PC-3 (cell line): ENCODE results near the gene PRICKLE1. TPM values are rescaled to one million over a fixed set of nuclear protein-coding genes. Genes with fewer than 3 reads are reported as not detected.
A peak's percentile ranks its signal among the peaks of the same experiment; 100 is the strongest.

Source experiments
- ATAC-seq: fragments of 200-7000 bp; cut with Tn5 transposase; 2 replicates; pipeline ENCODE4 v1.9.1; 2020; ENCODE audit warnings: mild to moderate bottlenecking, moderate library complexity
- BruUV-seq: library from RNA; stranded (reverse); fragments of 400-500 nt; replicated peaks from 2 replicates; lab custom pipeline; 2021; lab: Mats Ljungman, UMichigan
- CTCF ChIA-PET: fragments of 300-600 bp; sonication (Branson Sonifier 250); formaldehyde crosslinking; loops from one replicate; lab custom pipeline; 2022; ENCODE audit warnings: antibody characterized with exemption; lab: Charles Lee
- POLR2A ChIA-PET: fragments of 300-600 bp; sonication (Branson Sonifier 250); formaldehyde crosslinking; loops from one replicate; lab custom pipeline; 2022; ENCODE audit warnings: antibody characterized with exemption; ENCODE audit not compliant: unreplicated experiment; lab: Charles Lee
- DNase-seq: peaks from one replicate; pipeline ENCODE4 v3.0.0-alpha.2; 2015
- H2AFZ ChIP-seq: fragments of 300-600 bp; sonication (generic); 2 replicates; pipeline ENCODE4 v1.6.0; 2016; ENCODE audit warnings: antibody characterized with exemption, low read length
- H3F3A ChIP-seq: fragments of 300-600 bp; sonication (generic); one replicate; pipeline ENCODE4 v1.6.0; 2017; ENCODE audit warnings: antibody characterized with exemption, low read length, control low read depth, mild to moderate bottlenecking; ENCODE audit not compliant: unreplicated experiment
- H3K27ac ChIP-seq: fragments of 300-600 bp; sonication (generic); 2 replicates; pipeline ENCODE4 v1.5.1; 2016; ENCODE audit warnings: mild to moderate bottlenecking, low read length
- H3K27me3 ChIP-seq: fragments of 300-600 bp; sonication (generic); 2 replicates; pipeline ENCODE4 v1.6.1; 2016; ENCODE audit warnings: low read length, mixed read lengths
- H3K36me3 ChIP-seq: fragments of 300-600 bp; sonication (generic); 2 replicates; pipeline ENCODE4 v1.6.1; 2016; ENCODE audit warnings: low read depth, mixed run types, low read length, mixed read lengths
- H3K4me1 ChIP-seq: fragments of 300-600 bp; sonication (generic); 2 replicates; pipeline ENCODE4 v1.5.1; 2016; ENCODE audit warnings: low read length; ENCODE audit not compliant: insufficient read depth
- H3K4me2 ChIP-seq: fragments of 300-600 bp; sonication (generic); 2 replicates; pipeline ENCODE4 v1.6.0; 2016; ENCODE audit warnings: low read length
- H3K4me3 ChIP-seq: fragments of 300-600 bp; sonication (generic); 2 replicates; pipeline ENCODE4 v1.5.1; 2016; ENCODE audit warnings: mild to moderate bottlenecking, low read length, mixed read lengths
- H3K79me2 ChIP-seq: fragments of 300-600 bp; sonication (generic); 2 replicates; pipeline ENCODE4 v1.6.1; 2017; ENCODE audit warnings: low read length, mixed read lengths
- H3K9ac ChIP-seq: fragments of 300-600 bp; sonication (generic); 2 replicates; pipeline ENCODE4 v1.6.0; 2016; ENCODE audit warnings: mild to moderate bottlenecking, low read length
- H3K9me2 ChIP-seq: fragments of 300-600 bp; sonication (generic); replicated peaks from 2 replicates; pipeline ENCODE4 v1.6.1; 2016; ENCODE audit warnings: mixed run types, low read length, mixed read lengths
- H3K9me3 ChIP-seq: fragments of 300-600 bp; sonication (generic); 2 replicates; pipeline ENCODE4 v1.6.1; 2016; ENCODE audit warnings: low read length, mixed read lengths
- H4K20me1 ChIP-seq: fragments of 300-600 bp; sonication (generic); 2 replicates; pipeline ENCODE4 v1.6.1; 2016; ENCODE audit warnings: low read length, mixed read lengths
- EZH2 ChIP-seq: fragments of 300-600 bp; sonication (generic); IDR thresholded peaks from one replicate; pipeline ENCODE4 v1.6.1; 2017; ENCODE audit warnings: antibody characterized with exemption, mild to moderate bottlenecking, low read length; ENCODE audit not compliant: unreplicated experiment
- EZH2phosphoT487 ChIP-seq: fragments of 300-600 bp; sonication (generic); IDR thresholded peaks from 2 replicates; pipeline ENCODE4 v1.6.1; 2018; ENCODE audit warnings: mild to moderate bottlenecking, antibody characterized with exemption, low read length, borderline replicate concordance
- intact Hi-C: fragments of 100-400 bp; cut with micrococcal nuclease; formaldehyde crosslinking; loops from 2 replicates; pipeline ENCODE4 v1.9.0; 2023
- total RNA-seq: library from RNA; depleted of rRNA; stranded (reverse); fragments of >200 nt; gene quantifications from 2 replicates; pipeline ENCODE4 v1.2.3, GENCODE V29; 2014
- TF ChIP-seq, protein P1 (sequence below): fragments of 300-600 bp; sonication (generic); conservative IDR thresholded peaks from 2 replicates; pipeline ENCODE4 v1.5.1; 2017; ENCODE audit warnings: antibody characterized with exemption, low read depth, mild to moderate bottlenecking, low read length

PRICKLE1 gene
- total RNA-seq, 1 experiment from 2014 or later, result 17.2 TPM

- Histone ChIP-seq H3F3A (no peaks in the 10 kb centered on the region), H3K27ac (no peak overlapping the region), H3K9ac (no peak overlapping the region), H4K20me1 (no peaks in the 10 kb centered on the region), H3K79me2 (no peaks in the 10 kb centered on the region), H3K27me3 (no peaks in the 10 kb centered on the region), H2AFZ (no peak overlapping the region), H3K4me3 (no peak overlapping the region), H3K9me3 (no peaks in the 10 kb centered on the region), H3K9me2 (no peaks in the 10 kb centered on the region), H3K4me1 (peaks cover 3% of the 10 kb centered on the region; the same call in 1 of the 2 replicates), H3K4me2 (no peak overlapping the region), H3K36me3 (no peaks in the 10 kb centered on the region)
- POLR2A ChIA-PET, result no interaction called here
- DNase-seq (no peak), ATAC-seq (no peak)
- CTCF ChIA-PET, result no interaction called here
- intact Hi-C loops, result no loop called here
- no TSS peak for BruUV-seq
- TF ChIP-seq EZH2, result no peak
These were observed 16.1 kb upstream of the PRICKLE1 start for GRCh38 chr12:42605685-42606084.

GRCh38 chr12:42603246-42603990 is 13.9 kb upstream of the PRICKLE1 start:
- no peaks in the 10 kb centered on the region for H3K79me2 ChIP-seq
- ChIA-PET POLR2A (no interaction called here), CTCF (no interaction called here)
- DNase-seq (no peak), ATAC-seq (no peak)
- no peak overlapping the region for H3K27ac ChIP-seq
- BruUV-seq, result no TSS peak
- H3K4me3 ChIP-seq, result no peak overlapping the region
- H3K9ac ChIP-seq, result no peak overlapping the region
- H4K20me1 ChIP-seq, result no peaks in the 10 kb centered on the region
- H2AFZ ChIP-seq, result no peak overlapping the region
- intact Hi-C loops, result no loop called here
- H3K9me2 ChIP-seq, result no peaks in the 10 kb centered on the region
- TF ChIP-seq EZH2phosphoT487, result no peak
- no peak for TF ChIP-seq EZH2
- TF ChIP-seq, protein P1, sequence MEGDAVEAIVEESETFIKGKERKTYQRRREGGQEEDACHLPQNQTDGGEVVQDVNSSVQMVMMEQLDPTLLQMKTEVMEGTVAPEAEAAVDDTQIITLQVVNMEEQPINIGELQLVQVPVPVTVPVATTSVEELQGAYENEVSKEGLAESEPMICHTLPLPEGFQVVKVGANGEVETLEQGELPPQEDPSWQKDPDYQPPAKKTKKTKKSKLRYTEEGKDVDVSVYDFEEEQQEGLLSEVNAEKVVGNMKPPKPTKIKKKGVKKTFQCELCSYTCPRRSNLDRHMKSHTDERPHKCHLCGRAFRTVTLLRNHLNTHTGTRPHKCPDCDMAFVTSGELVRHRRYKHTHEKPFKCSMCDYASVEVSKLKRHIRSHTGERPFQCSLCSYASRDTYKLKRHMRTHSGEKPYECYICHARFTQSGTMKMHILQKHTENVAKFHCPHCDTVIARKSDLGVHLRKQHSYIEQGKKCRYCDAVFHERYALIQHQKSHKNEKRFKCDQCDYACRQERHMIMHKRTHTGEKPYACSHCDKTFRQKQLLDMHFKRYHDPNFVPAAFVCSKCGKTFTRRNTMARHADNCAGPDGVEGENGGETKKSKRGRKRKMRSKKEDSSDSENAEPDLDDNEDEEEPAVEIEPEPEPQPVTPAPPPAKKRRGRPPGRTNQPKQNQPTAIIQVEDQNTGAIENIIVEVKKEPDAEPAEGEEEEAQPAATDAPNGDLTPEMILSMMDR, result no peak
- H3K36me3 ChIP-seq, result no peaks in the 10 kb centered on the region
- peaks cover 3% of the 10 kb centered on the region; the same call in 1 of the 2 replicates for H3K4me1 ChIP-seq
- no peaks in the 10 kb centered on the region for H3F3A ChIP-seq
- no peak overlapping the region for H3K4me2 ChIP-seq
- H3K27me3 ChIP-seq, result no peaks in the 10 kb centered on the region
- no peaks in the 10 kb centered on the region for H3K9me3 ChIP-seq

GRCh38 chr12:42593874-42594273 is 4.3 kb upstream of the PRICKLE1 start:
- H3K36me3 ChIP-seq, result no peaks in the 10 kb centered on the region
- no peaks in the 10 kb centered on the region for H4K20me1 ChIP-seq
- DNase-seq, result peak; percentile 51
- H2AFZ ChIP-seq, result no peak overlapping the region
- ChIA-PET CTCF (interaction anchor here (0.6 kb wide), 1 partner anchor 398 kb away, joined by 3 read pairs; no protein-coding TSS in a partner anchor), POLR2A (no interaction called here)
- peaks cover 6% of the 10 kb centered on the region for H3K79me2 ChIP-seq
- intact Hi-C loops, result loop anchor here (1.0 to 5.0 kb wide), 6 partner anchors 68 to 743 kb away; no protein-coding TSS in a partner anchor
- H3K27ac ChIP-seq, result no peak overlapping the region
- TF ChIP-seq EZH2phosphoT487 (peak; percentile 41; the same call in 1 of the 2 replicates), EZH2 (no peak)
- no peaks in the 10 kb centered on the region for H3K9me3 ChIP-seq
- no peaks in the 10 kb centered on the region for H3K9me2 ChIP-seq
- H3K9ac ChIP-seq, result no peak overlapping the region
- no peaks in the 10 kb centered on the region for H3K27me3 ChIP-seq
- H3K4me1 ChIP-seq, result peaks cover 18% of the 10 kb centered on the region
- BruUV-seq, result no TSS peak
- peak; percentile 52 for ATAC-seq
- H3K4me3 ChIP-seq, result no peak overlapping the region
- 0 out of 2 replicates have a peak overlapping the region, but pooled peaks have one; percentile 15 for H3K4me2 ChIP-seq
- no peaks in the 10 kb centered on the region for H3F3A ChIP-seq
